ENCODE measurements around the gene FAM184B. TPM values are rescaled to one million over a fixed set of nuclear protein-coding genes. Genes with fewer than 3 reads are reported as not detected.
A peak's percentile ranks its signal among the peaks of the same experiment; 100 is the strongest.

The FAM184B gene
- total RNA-seq, 1 experiment from 2014 or later, result 0.09 TPM

DNA sequence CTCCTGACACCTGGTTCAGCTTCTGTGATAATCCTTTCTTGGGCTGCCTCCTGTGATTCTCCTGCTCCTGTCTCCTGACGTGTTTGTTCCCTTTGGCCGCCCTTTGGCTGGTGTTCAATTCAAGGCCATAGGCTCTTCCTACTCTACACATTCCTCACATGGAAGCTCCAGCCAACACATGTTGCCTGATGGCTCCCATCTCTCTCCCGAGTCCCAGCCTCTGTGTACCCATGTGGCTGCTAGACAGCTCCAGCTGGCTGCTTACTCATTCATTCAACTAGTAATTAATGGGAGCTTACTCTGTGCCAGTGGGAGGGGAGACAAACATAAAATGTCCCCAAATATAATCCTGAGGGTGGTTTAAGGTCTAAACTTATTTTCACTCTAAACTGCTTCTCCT lies 176.2 kb downstream of the FAM184B start:
- H2BK12ac ChIP-seq (ENCODE audit: insufficient read length, low read depth, low read length), result no peak overlapping the region
- TF ChIP-seq CTCF (conservative IDR thresholded peaks at IDR 0.05), result no peak
- no peak overlapping the region for H2AK5ac ChIP-seq (ENCODE audit: insufficient read length, low read length)
- no peak overlapping the region for H3K14ac ChIP-seq (ENCODE audit: insufficient read depth, low read length)
- H3K27ac ChIP-seq (ENCODE audit: insufficient read length, low read depth, low read length), result no peak overlapping the region
- H3K23ac ChIP-seq (ENCODE audit: insufficient read length, low read depth, low read length), result no peak overlapping the region
- no peaks in the 10 kb centered on the region for H3K79me1 ChIP-seq (ENCODE audit: insufficient read depth, low read depth, low read length, poor library complexity, severe bottlenecking)
- no peak overlapping the region for H2BK15ac ChIP-seq (ENCODE audit: low read depth, low read length)
- Mint-ChIP-seq H3K4me3 (no peak overlapping the region), H3K27me3 (ENCODE audit: low read depth) (no peaks in the 10 kb centered on the region), H3K36me3 (ENCODE audit: insufficient read depth in 1 of 3, low read depth in 3 of 3) (peaks cover 3 to 34% (median 20%) of the 10 kb centered on the region in 3 experiments), H3K9me3 (no peaks in the 10 kb centered on the region), H3K27ac (peak overlapping the region in 1 of 3 experiments; percentile 51; a peak in 1 of 7 replicates), H3K4me1 (no peaks in the 10 kb centered on the region)
- H2BK120ac ChIP-seq (ENCODE audit: low read depth, low read length, poor library complexity, severe bottlenecking), result no peak overlapping the region
- H3K79me2 ChIP-seq (ENCODE audit: insufficient read depth, low read length), result no peaks in the 10 kb centered on the region
- no peak overlapping the region for H3K4ac ChIP-seq (ENCODE audit: low read depth, low read length)
- no peak for DNase-seq
- H3K4me1 ChIP-seq (ENCODE audit: insufficient read depth, low read length), result no peaks in the 10 kb centered on the region
- no CpG with 5 or more reads among the region's 3 CpGs for WGBS (ENCODE audit: extremely low coverage, insufficient read length, low lambda C conversion rate)
- no peak overlapping the region for H3K4me2 ChIP-seq (ENCODE audit: insufficient read depth, insufficient read length, low read length)
- H3T11ph ChIP-seq (ENCODE audit: low read length), result no peak overlapping the region
- no peak overlapping the region for H2AFZ ChIP-seq (ENCODE audit: low read length)
- no peak overlapping the region for H2BK5ac ChIP-seq (ENCODE audit: insufficient read length, low read length)
- H4K91ac ChIP-seq (ENCODE audit: insufficient read length, low read depth, low read length), result no peak overlapping the region
- no peaks in the 10 kb centered on the region for H3K27me3 ChIP-seq (ENCODE audit: insufficient read depth, low read length)
- no peaks in the 10 kb centered on the region for H3K23me2 ChIP-seq (ENCODE audit: insufficient read length, low read depth, low read length, poor library complexity, severe bottlenecking)
- no peak overlapping the region for H4K5ac ChIP-seq (ENCODE audit: insufficient read length, low read depth, low read length)
- H3K9ac ChIP-seq (ENCODE audit: extremely low read depth, insufficient read length, low read length), result no peak overlapping the region
- no peaks in the 10 kb centered on the region for H4K20me1 ChIP-seq (ENCODE audit: control insufficient read depth, insufficient read depth, insufficient read length)
- no peak overlapping the region for H2BK20ac ChIP-seq (ENCODE audit: low read depth, low read length, poor library complexity, severe bottlenecking)
- no peak overlapping the region for H4K8ac ChIP-seq (replicated peaks; ENCODE audit: insufficient read length, low read depth, low read length)
- no peak overlapping the region for H3K56ac ChIP-seq (ENCODE audit: insufficient read length, low read depth, low read length)
- no peak overlapping the region for H3K18ac ChIP-seq (ENCODE audit: insufficient read length, low read depth, low read length)
- no peaks in the 10 kb centered on the region for H3K9me3 ChIP-seq (ENCODE audit: control insufficient read depth, low read depth, low read length)
